Type B pancreatic cell (in vitro differentiated cells): ENCODE measurements around the gene KLK8. TPM values are rescaled to one million over a fixed set of nuclear protein-coding genes. Genes with fewer than 3 reads are reported as not detected.
"Not testable (repeated sequence)": the region's sequence is repeated elsewhere in the genome, so short reads cannot be mapped to it uniquely, and the experiment has no call there.

ENCODE experiments used
- DNase-seq: peaks from one replicate; pipeline ENCODE4 v3.0.0; 2021; ENCODE audit warnings: mixed read lengths; ENCODE audit not compliant: unreplicated experiment; ENCODE audit errors: extremely low spot score
- H3K27ac Mint-ChIP-seq: 2 replicates; pipeline ENCODE4 v1.8.0; 2021; ENCODE audit warnings: mild to moderate bottlenecking, mixed read lengths
- H3K27me3 Mint-ChIP-seq: 2 replicates; pipeline ENCODE4 v1.8.0; 2021; ENCODE audit warnings: mixed read lengths
- H3K36me3 Mint-ChIP-seq: 2 replicates; pipeline ENCODE4 v1.8.0; 2021; ENCODE audit warnings: mixed read lengths
- H3K4me1 Mint-ChIP-seq: one replicate; pipeline ENCODE4 v1.8.0; 2021; ENCODE audit warnings: mixed read lengths; ENCODE audit not compliant: unreplicated experiment
- H3K4me3 Mint-ChIP-seq: 2 replicates; pipeline ENCODE4 v1.8.0; 2021; ENCODE audit warnings: mild to moderate bottlenecking, mixed read lengths
- H3K9me3 Mint-ChIP-seq: 2 replicates; pipeline ENCODE4 v1.8.0; 2021; ENCODE audit warnings: mixed read lengths
- CTCF ChIP-seq: fragments of 200-600 bp; sonication (generic); conservative IDR thresholded peaks from 2 replicates; pipeline ENCODE4 v1.5.0; 2021; ENCODE audit warnings: antibody characterized with exemption, mild to moderate bottlenecking
- total RNA-seq: library from RNA; stranded (reverse); gene quantifications from 2 replicates; pipeline ENCODE4 v1.2.1, GENCODE V29; 2021; ENCODE audit warnings: low replicate concordance

KLK8 gene
- total RNA-seq, 1 donor from 2014 or later = 2.6 TPM

GRCh38 chr19:50978772-50979390, 22.5 kb downstream of the KLK8 start:
- no peaks in the 10 kb centered on the region for H3K9me3 Mint-ChIP-seq
- no peaks in the 10 kb centered on the region for H3K36me3 Mint-ChIP-seq
- no peak for DNase-seq
- H3K4me3 Mint-ChIP-seq = no peak overlapping the region
- no peak overlapping the region for H3K27ac Mint-ChIP-seq
- no peak for TF ChIP-seq CTCF
- H3K4me1 Mint-ChIP-seq = peaks cover 12% of the 10 kb centered on the region
- peaks cover 34% of the 10 kb centered on the region for H3K27me3 Mint-ChIP-seq

GRCh38 chr19:50977626-50978025, 23.8 kb downstream of the KLK8 start:
- Mint-ChIP-seq H3K36me3 (no peaks in the 10 kb centered on the region), H3K4me1 (peaks cover 12% of the 10 kb centered on the region), H3K9me3 (no peaks in the 10 kb centered on the region), H3K27me3 (peaks cover 31% of the 10 kb centered on the region), H3K4me3 (no peak overlapping the region), H3K27ac (no peak overlapping the region)
- TF ChIP-seq CTCF = no peak
- no peak for DNase-seq

- DNase-seq = no peak
- Mint-ChIP-seq H3K27me3 (peaks cover 19% of the 10 kb centered on the region), H3K9me3 (no peaks in the 10 kb centered on the region), H3K4me3 (peak overlapping the region; percentile 59), H3K4me1 (peaks cover 12% of the 10 kb centered on the region), H3K36me3 (no peaks in the 10 kb centered on the region), H3K27ac (peak overlapping the region; percentile 79)
- TF ChIP-seq CTCF = no peak
Observed at GRCh38 chr19:50975766-50976165, 25.6 kb downstream of the KLK8 start.

GRCh38 chr19:50974702-50975556, 26.5 kb downstream of the KLK8 start:
- peak overlapping the region; percentile 32 for H3K4me3 Mint-ChIP-seq
- peak overlapping the region; percentile 79 for H3K27ac Mint-ChIP-seq
- no peak for TF ChIP-seq CTCF
- no peak for DNase-seq
- H3K9me3 Mint-ChIP-seq = no peaks in the 10 kb centered on the region
- H3K4me1 Mint-ChIP-seq = peaks cover 12% of the 10 kb centered on the region
- H3K36me3 Mint-ChIP-seq = no peaks in the 10 kb centered on the region
- peaks cover 17% of the 10 kb centered on the region for H3K27me3 Mint-ChIP-seq

- Mint-ChIP-seq H3K27me3 (peaks cover 14% of the 10 kb centered on the region), H3K4me1 (peaks cover 16% of the 10 kb centered on the region), H3K9me3 (no peaks in the 10 kb centered on the region), H3K4me3 (no peak overlapping the region), H3K36me3 (no peaks in the 10 kb centered on the region), H3K27ac (no peak overlapping the region)
- no peak for DNase-seq
- TF ChIP-seq CTCF = no peak
Observed at GRCh38 chr19:50972795-50973376, 28.5 kb downstream of the KLK8 start.

- H3K4me1 Mint-ChIP-seq = peaks cover 11% of the 10 kb centered on the region
- not testable (repeated sequence) for H3K9me3 Mint-ChIP-seq, H3K4me3 Mint-ChIP-seq, H3K27ac Mint-ChIP-seq, DNase-seq, H3K36me3 Mint-ChIP-seq, H3K27me3 Mint-ChIP-seq
Observed at GRCh38 chr19:50969810-50970209, 31.6 kb downstream of the KLK8 start.
